Measurements from ENCODE around the gene ITPR1.

The ITPR1 gene

GRCh38 chr3:4492208-4493013 lies 737 bp upstream of the ITPR1 start:
- in situ Hi-C loops (cut with HindIII; ENCODE audit: low pct_ligation_motif_present, low sequenced_read_pairs), result no loop called here
- H3K36me3 ChIP-seq (replicated peaks), result no peaks in the 10 kb centered on the region
- peak overlapping the region; percentile 78 for H3K4me3 ChIP-seq (ENCODE audit: low read depth, low read length)
- peaks cover 16% of the 10 kb centered on the region for H3K27me3 ChIP-seq (replicated peaks)
- no peak for TF ChIP-seq CTCF (IDR thresholded peaks at IDR 0.05; ENCODE audit: low read depth, low read length, missing control alignments)
- H3K27ac ChIP-seq, result peak overlapping the region; percentile 45
- peak; percentile 46 for DNase-seq

- TF ChIP-seq CTCF (IDR thresholded peaks at IDR 0.05; ENCODE audit: low read depth, low read length, missing control alignments), result no peak
- H3K36me3 ChIP-seq (replicated peaks), result no peaks in the 10 kb centered on the region
- in situ Hi-C loops (cut with HindIII; ENCODE audit: low pct_ligation_motif_present, low sequenced_read_pairs), result no loop called here
- DNase-seq, result no peak
- H3K27ac ChIP-seq, result no peak overlapping the region
- peaks cover 16% of the 10 kb centered on the region for H3K27me3 ChIP-seq (replicated peaks)
- H3K4me3 ChIP-seq (ENCODE audit: low read depth, low read length), result peak overlapping the region; percentile 78
These were observed 1.1 kb downstream of the ITPR1 start for GRCh38 chr3:4493941-4494894.

GRCh38 chr3:4494895-4495264 lies 1.7 kb downstream of the ITPR1 start:
- in situ Hi-C loops (cut with HindIII; ENCODE audit: low pct_ligation_motif_present, low sequenced_read_pairs), result no loop called here
- Histone ChIP-seq H3K36me3 (replicated peaks) (no peaks in the 10 kb centered on the region), H3K27ac (no peak overlapping the region), H3K4me3 (ENCODE audit: low read depth, low read length) (no peak overlapping the region), H3K27me3 (replicated peaks) (peaks cover 12% of the 10 kb centered on the region)
- no peak for DNase-seq
- no peak for TF ChIP-seq CTCF (IDR thresholded peaks at IDR 0.05; ENCODE audit: low read depth, low read length, missing control alignments)

GRCh38 chr3:4495294-4496086 lies 2.3 kb downstream of the ITPR1 start:
- DNase-seq, result no peak
- Histone ChIP-seq H3K27me3 (replicated peaks) (peaks cover 11% of the 10 kb centered on the region), H3K27ac (no peak overlapping the region), H3K36me3 (replicated peaks) (no peaks in the 10 kb centered on the region), H3K4me3 (ENCODE audit: low read depth, low read length) (no peak overlapping the region)
- TF ChIP-seq CTCF (IDR thresholded peaks at IDR 0.05; ENCODE audit: low read depth, low read length, missing control alignments), result no peak
- in situ Hi-C loops (cut with HindIII; ENCODE audit: low pct_ligation_motif_present, low sequenced_read_pairs), result no loop called here

GRCh38 chr3:4496087-4496452 lies 2.9 kb downstream of the ITPR1 start:
- Histone ChIP-seq H3K27me3 (replicated peaks) (peaks cover 10% of the 10 kb centered on the region), H3K36me3 (replicated peaks) (no peaks in the 10 kb centered on the region), H3K27ac (no peak overlapping the region), H3K4me3 (ENCODE audit: low read depth, low read length) (no peak overlapping the region)
- TF ChIP-seq CTCF (IDR thresholded peaks at IDR 0.05; ENCODE audit: low read depth, low read length, missing control alignments), result no peak
- no peak for DNase-seq
- in situ Hi-C loops (cut with HindIII; ENCODE audit: low pct_ligation_motif_present, low sequenced_read_pairs), result no loop called here
